CD14-positive monocyte (primary cell): ENCODE data around the gene RPS6KA2. TPM values are rescaled to one million over a fixed set of nuclear protein-coding genes. Genes with fewer than 3 reads are reported as not detected.

Experiments
- DNase-seq, 3 donors: peaks; one replicate each; pipeline ENCODE4 v3.0.0-alpha.2; 2011 to 2022
- H2AFZ ChIP-seq: 2 replicates; pipeline ENCODE4 v1.6.0; 2012; ENCODE audit warnings: mild to moderate bottlenecking, low read depth, low read length, inconsistent platforms; ENCODE audit not compliant: insufficient read depth, poor library complexity, severe bottlenecking
- H3K27ac ChIP-seq, 2 donors: 1 replicate in 1 of 2; 2 replicates in 1 of 2; pipeline ENCODE4 v1.5.1; 2012 to 2013; ENCODE audit warnings: low read length in 2 of 2, control low read depth in 1 of 2, inconsistent platforms in 1 of 2, low read depth in 1 of 2, mild to moderate bottlenecking in 1 of 2
- H3K27me3 ChIP-seq, 2 donors: one replicate each; pipeline versions ENCODE4 v1.6.0 to v1.6.1; 2011 to 2013; ENCODE audit warnings: low read length in 2 of 2; ENCODE audit not compliant: control insufficient read depth in 2 of 2, insufficient read depth in 2 of 2
- H3K36me3 ChIP-seq, 2 donors: replicated peaks in 1 of 2; 1 replicate in 1 of 2; 2 replicates in 1 of 2; pipeline versions ENCODE4 v1.5.1 to v1.6.1; 2012 to 2013; ENCODE audit warnings: low read length in 2 of 2, control low read depth in 1 of 2, inconsistent platforms in 1 of 2, mild to moderate bottlenecking in 1 of 2; ENCODE audit not compliant: insufficient read depth in 2 of 2, control insufficient read depth in 1 of 2
- H3K4me1 ChIP-seq, 2 donors: 1 replicate in 1 of 2; 2 replicates in 1 of 2; pipeline versions ENCODE4 v1.5.1 to v1.6.1; 2012 to 2013; ENCODE audit warnings: low read length in 2 of 2, control low read depth in 1 of 2, inconsistent platforms in 1 of 2, mild to moderate bottlenecking in 1 of 2, moderate library complexity in 1 of 2; ENCODE audit not compliant: insufficient read depth in 2 of 2, control insufficient read depth in 1 of 2
- H3K4me2 ChIP-seq: replicated peaks from 2 replicates; pipeline ENCODE3; 2012; ENCODE audit warnings: low read length, moderate library complexity, mild to moderate bottlenecking; ENCODE audit not compliant: poor library complexity, severe bottlenecking; ENCODE audit errors: extremely low read depth
- H3K4me3 ChIP-seq, 3 experiments: fragments of 200-600 bp in 1 of 3; sonication (generic) in 1 of 3; replicated peaks in 1 of 3; 1 replicate in 2 of 3; 2 replicates in 1 of 3; pipeline ENCODE4 v1.5.1; 2011 to 2013; ENCODE audit warnings: low read length in 3 of 3, mild to moderate bottlenecking in 3 of 3, control low read depth in 2 of 3, low read depth in 2 of 3, inconsistent platforms in 1 of 3, moderate library complexity in 1 of 3
- H3K79me2 ChIP-seq: 2 replicates; pipeline ENCODE4 v1.6.0; 2012; ENCODE audit warnings: mild to moderate bottlenecking, control low read depth, inconsistent platforms, low read length, moderate library complexity; ENCODE audit not compliant: insufficient read depth
- H3K9ac ChIP-seq: 2 replicates; pipeline ENCODE4 v1.6.0; 2017; ENCODE audit warnings: low read length, mild to moderate bottlenecking; ENCODE audit not compliant: insufficient read depth, poor library complexity, severe bottlenecking
- H3K9me3 ChIP-seq, 2 donors: replicated peaks in 1 of 2; 1 replicate in 1 of 2; 2 replicates in 1 of 2; pipeline versions ENCODE4 v1.5.1 to v1.6.1; 2012 to 2013; ENCODE audit warnings: low read length in 2 of 2, control low read depth in 1 of 2; ENCODE audit not compliant: control insufficient read depth in 1 of 2, insufficient read depth in 1 of 2
- H4K20me1 ChIP-seq: 2 replicates; pipeline ENCODE4 v1.6.0; 2012; ENCODE audit warnings: mild to moderate bottlenecking, low read length, control low read depth, moderate library complexity; ENCODE audit not compliant: insufficient read depth
- H3K27ac Mint-ChIP-seq, 7 donors: one replicate each; pipeline ENCODE4 v1.8.0; 2020; ENCODE audit warnings: mild to moderate bottlenecking in 7 of 7, mixed read lengths in 7 of 7, moderate library complexity in 6 of 7, inconsistent platforms in 2 of 7
- H3K27me3 Mint-ChIP-seq, 3 donors: one replicate each; pipeline ENCODE4 v1.8.0; 2021 to 2022; ENCODE audit warnings: low read depth in 3 of 3, mild to moderate bottlenecking in 3 of 3, mixed read lengths in 3 of 3, moderate library complexity in 3 of 3, inconsistent platforms in 1 of 3
- H3K36me3 Mint-ChIP-seq, 2 donors: one replicate each; pipeline ENCODE4 v1.8.0; 2020; ENCODE audit warnings: mixed read lengths in 2 of 2, inconsistent platforms in 1 of 2, mild to moderate bottlenecking in 1 of 2
- H3K4me1 Mint-ChIP-seq: one replicate; pipeline ENCODE4 v1.8.0; 2020; ENCODE audit warnings: mild to moderate bottlenecking, mixed read lengths
- H3K4me3 Mint-ChIP-seq, 2 donors: one replicate each; pipeline ENCODE4 v1.8.0; 2020; ENCODE audit warnings: mild to moderate bottlenecking in 2 of 2, mixed read lengths in 2 of 2, moderate library complexity in 1 of 2
- H3K9me3 Mint-ChIP-seq, 7 donors: one replicate each; pipeline ENCODE4 v1.8.0; 2020 to 2022; ENCODE audit warnings: mixed read lengths in 7 of 7, mild to moderate bottlenecking in 6 of 7, moderate library complexity in 6 of 7, inconsistent platforms in 2 of 7
- CTCF ChIP-seq: fragments of 200-600 bp; IDR thresholded peaks from one replicate; pipeline ENCODE4 v1.8.0; 2022; ENCODE audit warnings: antibody characterized with exemption, mild to moderate bottlenecking
- WGBS: methylation state at CpG from one replicate; pipeline ENCODE4 v1.1.5; 2013; ENCODE audit warnings: missing lambda C conversion rate; ENCODE audit not compliant: insufficient coverage; 5-methylcytosine and 5-hydroxymethylcytosine counted together
- intact Hi-C, 2 donors: fragments of 100-400 bp; cut with micrococcal nuclease; formaldehyde crosslinking; loops; one replicate each; pipeline versions ENCODE4 v1.15.0 to v1.15.1; 2023
- polyA plus RNA-seq, 3 donors: library from polyadenylated mRNA; depleted of rRNA in 1 of 3; unstranded in 2 of 3; stranded (reverse) in 1 of 3; fragments of 300-500 nt in 2 of 3; fragments of >200 nt in 1 of 3; fragmentation: Illumina TruSeq in 2 of 3; gene quantifications; 1 replicate in 2 of 3; 2 replicates in 1 of 3; pipeline ENCODE4 v1.2.3, GENCODE V29; 2012 to 2021

RPS6KA2 gene
- polyA plus RNA-seq, 3 donors = 1.4 to 3.1 (median 1.9) TPM

GRCh38 chr6:166545156-166546034 is 81.7 kb downstream of the RPS6KA2 start:
- Histone ChIP-seq H3K4me1 (peaks cover 0 to 4% of the 10 kb centered on the region in 2 donors), H3K79me2 (no peaks in the 10 kb centered on the region), H4K20me1 (no peaks in the 10 kb centered on the region), H3K27me3 (no peaks in the 10 kb centered on the region), H3K4me3 (no peak overlapping the region), H2AFZ (no peak overlapping the region), H3K9me3 (no peaks in the 10 kb centered on the region), H3K36me3 (no peaks in the 10 kb centered on the region), H3K9ac (no peak overlapping the region), H3K27ac (no peak overlapping the region), H3K4me2 (no peak overlapping the region)
- TF ChIP-seq CTCF = no peak
- H3K9me3 Mint-ChIP-seq = peaks cover 0 to 5% (median 1%) of the 10 kb centered on the region in 7 donors
- WGBS = 98% methylated on average over 13 of the region's 19 CpGs
- H3K4me3 Mint-ChIP-seq = no peak overlapping the region
- peaks cover 15% of the 10 kb centered on the region for H3K4me1 Mint-ChIP-seq
- H3K27ac Mint-ChIP-seq = no peak overlapping the region
- H3K27me3 Mint-ChIP-seq = peaks cover 0 to 5% (median 3%) of the 10 kb centered on the region in 3 donors
- no peak for DNase-seq
- intact Hi-C loops = no loop called here
- H3K36me3 Mint-ChIP-seq = no peaks in the 10 kb centered on the region

- H3K27ac Mint-ChIP-seq = no peak overlapping the region
- no peaks in the 10 kb centered on the region for H3K36me3 Mint-ChIP-seq
- Histone ChIP-seq H3K4me1 (peaks cover 0 to 4% of the 10 kb centered on the region in 2 donors), H3K27me3 (no peaks in the 10 kb centered on the region), H2AFZ (no peak overlapping the region), H3K9ac (no peak overlapping the region), H3K4me3 (no peak overlapping the region), H3K9me3 (no peaks in the 10 kb centered on the region), H4K20me1 (no peaks in the 10 kb centered on the region), H3K36me3 (no peaks in the 10 kb centered on the region), H3K4me2 (no peak overlapping the region), H3K27ac (no peak overlapping the region), H3K79me2 (no peaks in the 10 kb centered on the region)
- WGBS = 96% methylated on average over 8 of the region's 10 CpGs
- TF ChIP-seq CTCF = no peak
- H3K4me1 Mint-ChIP-seq = peaks cover 18% of the 10 kb centered on the region
- no peak overlapping the region for H3K4me3 Mint-ChIP-seq
- peaks cover 0 to 4% (median 0%) of the 10 kb centered on the region in 7 donors for H3K9me3 Mint-ChIP-seq
- peaks cover 0 to 5% (median 3%) of the 10 kb centered on the region in 3 donors for H3K27me3 Mint-ChIP-seq
- no peak for DNase-seq
- intact Hi-C loops = no loop called here
Observed at GRCh38 chr6:166544296-166544605, 82.8 kb downstream of the RPS6KA2 start.
